Spleen (tissue), 7 donors: ENCODE data around the gene PCDHGA2.

Experiments used
- POLR2A ChIP-seq, 3 donors: fragments of 450-650 bp; IDR thresholded peaks; one replicate each; pipeline ENCODE4 v1.5.1; 2017; ENCODE audit warnings: antibody characterized with exemption in 3 of 3, mild to moderate bottlenecking in 1 of 3
- POLR2AphosphoS5 ChIP-seq, 3 donors: sonication (generic); formaldehyde crosslinking; IDR thresholded peaks; one replicate each; pipeline ENCODE4 v1.5.1; 2017; ENCODE audit warnings: antibody characterized with exemption in 3 of 3
- TF ChIP-seq, protein P1 (sequence below), 11 experiments: fragments of 200-600 bp in 7 of 11; fragments of 450-650 bp in 4 of 11; sonication (generic) in 4 of 11; IDR thresholded peaks in 8 of 11; conservative IDR thresholded peaks in 3 of 11; 1 replicate in 7 of 11; 2 replicates in 4 of 11; pipeline versions ENCODE4 v1.4.0 to v1.8.0; 2016 to 2021; ENCODE audit warnings: antibody characterized with exemption in 11 of 11, inconsistent platforms in 4 of 11, mild to moderate bottlenecking in 1 of 11
- donor health status: DM: no; HTN: no; CAD: no; lungs with moderate emphysema.
- donor health status: DM: no; HTN: no; CAD: no.
- donor health status: DM: no; HTN: no; CAD: no.

DNA sequence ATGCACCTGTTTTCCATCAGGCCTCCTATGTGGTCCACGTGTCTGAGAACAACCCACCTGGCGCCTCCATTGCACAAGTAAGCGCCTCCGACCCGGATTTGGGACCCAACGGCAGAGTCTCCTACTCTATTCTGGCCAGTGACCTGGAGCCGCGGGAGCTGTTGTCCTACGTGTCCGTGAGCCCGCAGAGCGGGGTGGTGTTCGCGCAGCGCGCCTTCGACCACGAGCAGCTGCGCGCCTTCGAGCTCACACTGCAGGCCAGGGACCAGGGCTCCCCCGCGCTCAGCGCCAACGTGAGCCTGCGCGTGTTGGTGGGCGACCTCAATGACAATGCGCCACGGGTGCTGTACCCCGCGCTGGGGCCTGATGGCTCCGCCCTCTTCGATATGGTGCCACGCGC is 13.0 kb downstream of the PCDHGA2 start:
- TF ChIP-seq POLR2A (IDR thresholded peaks at IDR 0.05) (no peak), POLR2AphosphoS5 (IDR thresholded peaks at IDR 0.05) (no peak)
- TF ChIP-seq, protein P1, sequence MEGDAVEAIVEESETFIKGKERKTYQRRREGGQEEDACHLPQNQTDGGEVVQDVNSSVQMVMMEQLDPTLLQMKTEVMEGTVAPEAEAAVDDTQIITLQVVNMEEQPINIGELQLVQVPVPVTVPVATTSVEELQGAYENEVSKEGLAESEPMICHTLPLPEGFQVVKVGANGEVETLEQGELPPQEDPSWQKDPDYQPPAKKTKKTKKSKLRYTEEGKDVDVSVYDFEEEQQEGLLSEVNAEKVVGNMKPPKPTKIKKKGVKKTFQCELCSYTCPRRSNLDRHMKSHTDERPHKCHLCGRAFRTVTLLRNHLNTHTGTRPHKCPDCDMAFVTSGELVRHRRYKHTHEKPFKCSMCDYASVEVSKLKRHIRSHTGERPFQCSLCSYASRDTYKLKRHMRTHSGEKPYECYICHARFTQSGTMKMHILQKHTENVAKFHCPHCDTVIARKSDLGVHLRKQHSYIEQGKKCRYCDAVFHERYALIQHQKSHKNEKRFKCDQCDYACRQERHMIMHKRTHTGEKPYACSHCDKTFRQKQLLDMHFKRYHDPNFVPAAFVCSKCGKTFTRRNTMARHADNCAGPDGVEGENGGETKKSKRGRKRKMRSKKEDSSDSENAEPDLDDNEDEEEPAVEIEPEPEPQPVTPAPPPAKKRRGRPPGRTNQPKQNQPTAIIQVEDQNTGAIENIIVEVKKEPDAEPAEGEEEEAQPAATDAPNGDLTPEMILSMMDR (IDR thresholded peaks at IDR 0.05 in 8 of 11, conservative IDR thresholded peaks at IDR 0.05 in 3 of 11) = no peak
